Stomach smooth muscle (tissue), 2 donors: Measurements from ENCODE around the gene BCL11A.

Experiments
- H3K27ac ChIP-seq: one replicate; pipeline ENCODE4 v1.7.0; 2013; ENCODE audit warnings: mild to moderate bottlenecking, low read length, inconsistent platforms
- H3K27me3 ChIP-seq, 2 donors: one replicate each; pipeline ENCODE4 v1.7.0; 2013; ENCODE audit warnings: low read length in 2 of 2; ENCODE audit not compliant: insufficient read depth in 2 of 2, control insufficient read depth in 1 of 2
- H3K36me3 ChIP-seq, 2 donors: one replicate each; pipeline ENCODE4 v1.7.0; 2013; ENCODE audit warnings: low read length in 2 of 2; ENCODE audit not compliant: control insufficient read depth in 2 of 2, insufficient read depth in 2 of 2
- H3K4me1 ChIP-seq: one replicate; pipeline ENCODE4 v1.7.0; 2013; ENCODE audit warnings: low read length; ENCODE audit not compliant: control insufficient read depth, insufficient read depth
- H3K4me3 ChIP-seq, 2 donors: one replicate each; pipeline ENCODE4 v1.7.0; 2013; ENCODE audit warnings: low read length in 2 of 2
- H3K9ac ChIP-seq, 2 donors: one replicate each; pipeline ENCODE4 v1.7.0; 2013; ENCODE audit warnings: low read length in 2 of 2, mild to moderate bottlenecking in 1 of 2
- H3K9me3 ChIP-seq, 2 donors: one replicate each; pipeline ENCODE4 v1.7.0; 2013; ENCODE audit warnings: low read length in 2 of 2; ENCODE audit not compliant: control insufficient read depth in 2 of 2
- donor health status: healthy.
- donor health status: Pancreatic carcinoma.

Gene BCL11A

GRCh38 chr2:60558536-60558935 is 5.1 kb upstream of the BCL11A start:
- H3K9me3 ChIP-seq = no peaks in the 10 kb centered on the region
- no peak overlapping the region for H3K27ac ChIP-seq
- no peak overlapping the region for H3K4me3 ChIP-seq
- peaks cover 2 to 5% of the 10 kb centered on the region in 2 donors for H3K27me3 ChIP-seq
- H3K4me1 ChIP-seq = peaks cover 15% of the 10 kb centered on the region
- H3K9ac ChIP-seq = no peak overlapping the region
- H3K36me3 ChIP-seq = no peaks in the 10 kb centered on the region

- Histone ChIP-seq H3K4me3 (peak overlapping the region in 1 of 2 donors; percentile 57), H3K36me3 (no peaks in the 10 kb centered on the region), H3K9ac (peak overlapping the region in 1 of 2 donors; percentile 42), H3K27ac (no peak overlapping the region), H3K9me3 (no peaks in the 10 kb centered on the region), H3K4me1 (peaks cover 22% of the 10 kb centered on the region), H3K27me3 (peaks cover 2 to 5% of the 10 kb centered on the region in 2 donors)
These were observed 4.0 kb upstream of the BCL11A start for GRCh38 chr2:60557486-60557864.

GRCh38 chr2:60556576-60557485 is 3.4 kb upstream of the BCL11A start:
- Histone ChIP-seq H3K27ac (no peak overlapping the region), H3K27me3 (peaks cover 2 to 5% of the 10 kb centered on the region in 2 donors), H3K4me1 (peaks cover 22% of the 10 kb centered on the region), H3K9me3 (no peaks in the 10 kb centered on the region), H3K4me3 (peak overlapping the region; percentile 49 to 57), H3K9ac (peak overlapping the region in 1 of 2 donors; percentile 42), H3K36me3 (no peaks in the 10 kb centered on the region)

GRCh38 chr2:60556175-60556574 is 2.7 kb upstream of the BCL11A start:
- H3K4me1 ChIP-seq = peaks cover 26% of the 10 kb centered on the region
- H3K9ac ChIP-seq = no peak overlapping the region
- H3K27ac ChIP-seq = no peak overlapping the region
- H3K9me3 ChIP-seq = no peaks in the 10 kb centered on the region
- H3K36me3 ChIP-seq = no peaks in the 10 kb centered on the region
- H3K4me3 ChIP-seq = peak overlapping the region; percentile 49 to 57
- peaks cover 2 to 5% of the 10 kb centered on the region in 2 donors for H3K27me3 ChIP-seq

GRCh38 chr2:60555783-60556139 is 2.3 kb upstream of the BCL11A start:
- Histone ChIP-seq H3K9ac (peak overlapping the region in 1 of 2 donors; percentile 36), H3K4me1 (peaks cover 28% of the 10 kb centered on the region), H3K36me3 (no peaks in the 10 kb centered on the region), H3K27ac (peak overlapping the region; percentile 75), H3K4me3 (peak overlapping the region; percentile 84 to 94), H3K27me3 (peaks cover 2 to 5% of the 10 kb centered on the region in 2 donors), H3K9me3 (no peaks in the 10 kb centered on the region)

GRCh38 chr2:60555066-60555782 is 1.8 kb upstream of the BCL11A start:
- H3K4me1 ChIP-seq = peaks cover 30% of the 10 kb centered on the region
- H3K27me3 ChIP-seq = peaks cover 2 to 5% of the 10 kb centered on the region in 2 donors
- no peaks in the 10 kb centered on the region for H3K36me3 ChIP-seq
- peak overlapping the region; percentile 41 to 72 for H3K9ac ChIP-seq
- H3K27ac ChIP-seq = peak overlapping the region; percentile 75
- H3K9me3 ChIP-seq = no peaks in the 10 kb centered on the region
- peak overlapping the region; percentile 84 to 94 for H3K4me3 ChIP-seq

- peak overlapping the region; percentile 75 for H3K27ac ChIP-seq
- peaks cover 2 to 5% of the 10 kb centered on the region in 2 donors for H3K27me3 ChIP-seq
- H3K4me1 ChIP-seq = peaks cover 33% of the 10 kb centered on the region
- H3K9ac ChIP-seq = peak overlapping the region; percentile 41 to 72
- H3K4me3 ChIP-seq = peak overlapping the region; percentile 84 to 94
- no peaks in the 10 kb centered on the region for H3K36me3 ChIP-seq
- H3K9me3 ChIP-seq = no peaks in the 10 kb centered on the region
These were observed 1.2 kb upstream of the BCL11A start for GRCh38 chr2:60554646-60555065.

- Histone ChIP-seq H3K36me3 (no peaks in the 10 kb centered on the region), H3K4me1 (peaks cover 38% of the 10 kb centered on the region), H3K9me3 (no peaks in the 10 kb centered on the region), H3K27me3 (peaks cover 2 to 7% of the 10 kb centered on the region in 2 donors), H3K9ac (peak overlapping the region; percentile 41 to 72), H3K4me3 (peak overlapping the region; percentile 84 to 94), H3K27ac (peak overlapping the region; percentile 75)
These were observed 706 bp upstream of the BCL11A start for GRCh38 chr2:60554074-60554645.

GRCh38 chr2:60552851-60553494 is 481 bp downstream of the BCL11A start:
- H3K27ac ChIP-seq = peak overlapping the region; percentile 64
- H3K4me1 ChIP-seq = peaks cover 40% of the 10 kb centered on the region
- H3K4me3 ChIP-seq = peak overlapping the region; percentile 73 to 84
- H3K9me3 ChIP-seq = no peaks in the 10 kb centered on the region
- H3K36me3 ChIP-seq = no peaks in the 10 kb centered on the region
- peak overlapping the region; percentile 62 to 66 for H3K9ac ChIP-seq
- H3K27me3 ChIP-seq = peaks cover 3 to 7% of the 10 kb centered on the region in 2 donors
